ENCODE results near the gene RPL28.
A peak's percentile ranks its signal among the peaks of the same experiment; 100 is the strongest.

RPL28 gene

DNA sequence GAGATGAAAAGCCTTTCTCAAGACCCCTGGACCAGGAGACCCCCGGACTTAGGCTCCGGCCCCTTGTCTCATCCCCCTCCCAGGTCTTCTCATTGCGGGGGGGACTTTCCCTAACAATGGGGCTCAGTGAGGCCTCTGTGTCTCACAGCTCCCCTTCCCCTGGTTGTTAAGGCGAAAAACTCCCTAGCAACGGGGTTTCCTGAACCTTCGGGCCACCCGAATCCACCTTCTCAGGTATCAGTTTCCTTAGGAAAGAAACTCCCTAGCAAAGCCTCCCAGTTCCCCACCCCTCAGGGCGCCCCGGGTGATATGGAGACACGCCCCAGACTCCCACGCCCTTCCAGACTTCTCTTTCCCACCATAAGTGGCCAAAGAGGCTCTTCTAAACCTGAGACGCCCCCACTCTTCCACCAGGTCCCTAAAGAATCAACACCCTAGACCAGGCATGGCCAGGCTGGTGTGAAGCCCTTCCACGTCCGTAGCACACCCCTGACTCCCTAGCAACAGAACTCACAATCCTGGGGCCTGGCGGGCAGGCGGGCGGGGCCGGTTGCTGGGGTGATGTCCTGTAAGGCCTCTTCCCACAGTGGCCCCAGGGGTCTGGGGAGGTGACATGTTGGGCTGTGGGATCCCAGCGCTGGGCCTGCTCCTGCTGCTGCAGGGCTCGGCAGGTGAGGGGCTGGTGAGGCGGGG, 9.3 kb upstream of the RPL28 start, which contains the start of gene TMEM190:
Gene TMEM190 (plus strand): TSS at position 586 of the 693 bp plus-strand sequence. CDS start 28 bp downstream, at position 614.
- TF ChIP-seq, protein P1, sequence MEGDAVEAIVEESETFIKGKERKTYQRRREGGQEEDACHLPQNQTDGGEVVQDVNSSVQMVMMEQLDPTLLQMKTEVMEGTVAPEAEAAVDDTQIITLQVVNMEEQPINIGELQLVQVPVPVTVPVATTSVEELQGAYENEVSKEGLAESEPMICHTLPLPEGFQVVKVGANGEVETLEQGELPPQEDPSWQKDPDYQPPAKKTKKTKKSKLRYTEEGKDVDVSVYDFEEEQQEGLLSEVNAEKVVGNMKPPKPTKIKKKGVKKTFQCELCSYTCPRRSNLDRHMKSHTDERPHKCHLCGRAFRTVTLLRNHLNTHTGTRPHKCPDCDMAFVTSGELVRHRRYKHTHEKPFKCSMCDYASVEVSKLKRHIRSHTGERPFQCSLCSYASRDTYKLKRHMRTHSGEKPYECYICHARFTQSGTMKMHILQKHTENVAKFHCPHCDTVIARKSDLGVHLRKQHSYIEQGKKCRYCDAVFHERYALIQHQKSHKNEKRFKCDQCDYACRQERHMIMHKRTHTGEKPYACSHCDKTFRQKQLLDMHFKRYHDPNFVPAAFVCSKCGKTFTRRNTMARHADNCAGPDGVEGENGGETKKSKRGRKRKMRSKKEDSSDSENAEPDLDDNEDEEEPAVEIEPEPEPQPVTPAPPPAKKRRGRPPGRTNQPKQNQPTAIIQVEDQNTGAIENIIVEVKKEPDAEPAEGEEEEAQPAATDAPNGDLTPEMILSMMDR (IDR thresholded peaks at IDR 0.05; ENCODE audit: low read depth, low read length), result no peak
- Histone ChIP-seq H3K27ac (peak within 1 kb of the TSS; percentile 37), H3K4me3 (ENCODE audit: low read depth, low read length) (peak within 1 kb of the TSS; percentile 46), H3K27me3 (ENCODE audit: insufficient read depth, low read depth, severe bottlenecking) (no peaks in the 10 kb centered on the region), H3K36me3 (no peaks in the 10 kb centered on the region), H3K9me3 (ENCODE audit: severe bottlenecking) (no peaks in the 10 kb centered on the region)
- DNase-seq, result no peak

DNA sequence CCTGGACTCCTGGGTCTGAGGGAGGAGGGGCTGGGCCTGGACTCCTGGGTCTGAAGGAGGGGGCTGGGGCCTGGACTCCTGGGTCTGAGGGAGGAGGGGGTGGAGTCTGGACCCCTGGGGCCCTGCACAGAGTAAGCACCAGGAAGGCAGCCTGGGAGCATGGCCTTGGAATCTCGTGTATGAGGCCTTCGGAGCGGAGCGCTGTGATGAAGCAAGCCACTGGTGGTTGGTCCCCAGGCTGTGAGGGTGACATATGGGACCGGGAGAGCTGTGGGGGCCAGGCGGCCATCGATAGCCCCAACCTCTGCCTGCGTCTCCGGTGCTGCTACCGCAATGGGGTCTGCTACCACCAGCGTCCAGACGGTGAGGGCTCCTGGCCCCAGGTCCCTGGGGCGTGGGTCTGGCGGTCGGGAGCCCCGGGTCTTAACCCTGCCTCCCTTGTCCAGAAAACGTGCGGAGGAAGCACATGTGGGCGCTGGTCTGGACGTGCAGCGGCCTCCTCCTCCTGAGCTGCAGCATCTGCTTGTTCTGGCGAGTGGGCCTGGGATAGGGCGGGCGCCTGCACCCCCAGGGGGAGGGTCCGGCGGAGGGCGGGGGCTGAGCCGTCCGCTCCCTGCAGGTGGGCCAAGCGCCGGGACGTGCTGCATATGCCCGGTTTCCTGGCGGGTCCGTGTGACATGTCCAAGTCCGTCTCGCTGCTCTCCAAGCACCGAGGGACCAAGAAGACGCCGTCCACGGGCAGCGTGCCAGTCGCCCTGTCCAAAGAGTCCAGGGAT, 8.2 kb upstream of the RPL28 start:
- H3K36me3 ChIP-seq, result no peaks in the 10 kb centered on the region
- peak overlapping the region; percentile 46 for H3K4me3 ChIP-seq (ENCODE audit: low read depth, low read length)
- no peak for DNase-seq
- no peaks in the 10 kb centered on the region for H3K27me3 ChIP-seq (ENCODE audit: insufficient read depth, low read depth, severe bottlenecking)
- H3K9me3 ChIP-seq (ENCODE audit: severe bottlenecking), result no peaks in the 10 kb centered on the region
- TF ChIP-seq, protein P1 (IDR thresholded peaks at IDR 0.05; ENCODE audit: low read depth, low read length), result no peak
- H3K27ac ChIP-seq, result peak overlapping the region; percentile 37

DNA sequence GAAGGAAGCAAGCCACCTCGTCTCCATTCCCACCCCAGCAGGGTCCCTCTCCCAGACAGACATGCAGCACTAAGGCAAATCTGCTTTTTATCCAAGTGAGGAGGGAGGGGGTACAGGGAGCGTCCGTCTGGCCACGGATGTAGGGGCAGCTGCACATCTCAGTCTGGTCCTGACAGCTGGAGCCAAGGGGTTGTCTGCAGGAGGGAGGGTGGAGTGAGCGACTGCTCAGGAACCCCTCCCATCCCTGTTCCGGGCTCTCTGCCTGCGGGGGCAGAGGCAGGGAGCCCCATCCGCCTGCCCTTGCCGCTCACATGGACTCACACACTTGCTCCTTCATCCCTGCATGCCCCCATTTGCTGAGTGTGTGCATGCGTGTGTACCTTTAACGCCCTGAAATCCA, 6.6 kb upstream of the RPL28 start:
- TF ChIP-seq, protein P1 (IDR thresholded peaks at IDR 0.05; ENCODE audit: low read depth, low read length), result no peak
- H3K36me3 ChIP-seq, result no peaks in the 10 kb centered on the region
- H3K27me3 ChIP-seq (ENCODE audit: insufficient read depth, low read depth, severe bottlenecking), result no peaks in the 10 kb centered on the region
- H3K27ac ChIP-seq, result peak overlapping the region; percentile 73
- no peaks in the 10 kb centered on the region for H3K9me3 ChIP-seq (ENCODE audit: severe bottlenecking)
- no peak overlapping the region for H3K4me3 ChIP-seq (ENCODE audit: low read depth, low read length)
- DNase-seq, result peak; percentile 85

DNA sequence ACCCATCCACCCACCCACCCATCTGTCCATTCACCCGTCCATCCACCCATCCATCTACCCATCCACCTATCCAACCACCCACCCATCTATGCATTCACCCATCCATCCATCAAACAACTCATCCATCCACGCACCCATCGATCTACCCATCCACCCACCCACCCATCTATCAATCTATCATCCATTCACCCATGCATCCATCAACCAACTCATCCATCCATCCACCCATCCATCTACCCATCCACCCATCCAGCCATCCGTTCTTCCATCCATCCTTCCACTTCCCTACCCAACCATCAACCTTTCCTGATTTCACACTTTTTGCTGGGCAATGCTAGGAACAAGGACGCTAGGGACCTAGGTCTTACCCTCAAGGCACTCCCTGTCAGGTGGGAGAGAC, 3.7 kb upstream of the RPL28 start:
- peaks cover 9% of the 10 kb centered on the region for H3K36me3 ChIP-seq
- no peak overlapping the region for H3K4me3 ChIP-seq (ENCODE audit: low read depth, low read length)
- H3K27ac ChIP-seq, result peak overlapping the region; percentile 72
- H3K9me3 ChIP-seq (ENCODE audit: severe bottlenecking), result no peaks in the 10 kb centered on the region
- TF ChIP-seq, protein P1 (IDR thresholded peaks at IDR 0.05; ENCODE audit: low read depth, low read length), result no peak
- DNase-seq, result no peak
- H3K27me3 ChIP-seq (ENCODE audit: insufficient read depth, low read depth, severe bottlenecking), result no peaks in the 10 kb centered on the region

DNA sequence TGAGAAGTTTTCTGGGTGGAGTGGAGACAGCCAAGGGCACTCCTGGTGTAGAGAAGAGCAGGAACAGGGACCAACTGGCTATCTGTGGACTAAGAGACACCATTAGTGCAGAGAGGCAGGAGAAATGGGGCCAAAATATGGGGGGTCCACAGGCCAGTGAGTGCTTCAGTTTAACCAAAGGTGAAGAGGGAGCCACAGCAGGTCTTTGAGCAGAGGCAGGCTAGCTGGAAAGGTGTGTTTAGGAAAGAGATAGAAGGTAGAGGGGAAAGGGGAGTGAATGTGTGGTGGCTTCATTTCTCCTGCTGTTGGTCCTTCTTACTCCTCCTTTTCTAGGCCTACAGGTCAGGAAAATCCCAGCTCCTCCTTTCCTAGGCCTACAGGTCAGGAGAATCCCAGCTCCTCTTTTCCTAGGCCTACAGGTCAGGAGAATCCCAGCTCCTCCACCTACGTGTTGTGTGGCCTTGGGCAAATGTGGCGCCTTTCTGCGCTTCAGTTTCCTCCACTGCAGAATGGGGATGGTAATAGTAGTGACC, 3.1 kb upstream of the RPL28 start:
- Histone ChIP-seq H3K4me3 (ENCODE audit: low read depth, low read length) (peak overlapping the region; percentile 3; the same call in 1 of the 2 replicates), H3K36me3 (peaks cover 15% of the 10 kb centered on the region), H3K9me3 (ENCODE audit: severe bottlenecking) (no peaks in the 10 kb centered on the region), H3K27me3 (ENCODE audit: insufficient read depth, low read depth, severe bottlenecking) (no peaks in the 10 kb centered on the region), H3K27ac (peak overlapping the region; percentile 72)
- TF ChIP-seq, protein P1 (IDR thresholded peaks at IDR 0.05; ENCODE audit: low read depth, low read length), result no peak
- no peak for DNase-seq

Measured in WERI-Rb-1 (cell line).